Kidney (tissue), 14 donors: Measurements from ENCODE around the gene PPP1R37. TPM values are rescaled to one million over a fixed set of nuclear protein-coding genes. Genes with fewer than 3 reads are reported as not detected.
A peak's percentile ranks its signal among the peaks of the same experiment; 100 is the strongest.

ENCODE experiments used
- DNase-seq, 5 donors: peaks; one replicate each; pipeline ENCODE4 v3.0.0-alpha.2; 2013 to 2020
- FAIRE-seq: peaks from 2 replicates; lab custom pipeline; 2012; peaks lifted over from hg19 to GRCh38; lab: Jason Lieb, UNC
- H3K27ac ChIP-seq, 2 donors: one replicate each; pipeline ENCODE4 v1.7.0; 2013; ENCODE audit warnings: low read depth in 2 of 2, low read length in 2 of 2, inconsistent platforms in 1 of 2
- H3K27me3 ChIP-seq: one replicate; pipeline ENCODE4 v1.7.1; 2013; ENCODE audit warnings: low read length, inconsistent platforms; ENCODE audit not compliant: control insufficient read depth, insufficient read depth
- H3K36me3 ChIP-seq, 3 donors: one replicate each; pipeline versions ENCODE4 v1.7.0 to v1.7.1; 2013; ENCODE audit warnings: low read length in 3 of 3, control low read depth in 1 of 3, inconsistent platforms in 1 of 3; ENCODE audit not compliant: insufficient read depth in 3 of 3, control insufficient read depth in 2 of 3
- H3K4me1 ChIP-seq, 3 donors: one replicate each; pipeline versions ENCODE4 v1.7.0 to v1.7.1; 2013; ENCODE audit warnings: low read length in 3 of 3, inconsistent platforms in 1 of 3, low read depth in 1 of 3; ENCODE audit not compliant: control insufficient read depth in 2 of 3, insufficient read depth in 2 of 3
- H3K4me3 ChIP-seq, 3 donors: one replicate each; pipeline versions ENCODE4 v1.7.0 to v1.8.1; 2013; ENCODE audit warnings: low read length in 3 of 3, control low read depth in 1 of 3, inconsistent platforms in 1 of 3
- H3K9ac ChIP-seq, 3 donors: one replicate each; pipeline versions ENCODE4 v1.7.0 to v1.7.1; 2013; ENCODE audit warnings: low read length in 3 of 3, control low read depth in 1 of 3, inconsistent platforms in 1 of 3
- H3K9me3 ChIP-seq, 3 donors: one replicate each; pipeline versions ENCODE4 v1.7.0 to v1.7.1; 2013; ENCODE audit warnings: low read length in 3 of 3, control low read depth in 1 of 3, inconsistent platforms in 1 of 3; ENCODE audit not compliant: control insufficient read depth in 2 of 3, insufficient read depth in 1 of 3
- intact Hi-C: fragments of 100-400 bp; cut with DNase I; formaldehyde crosslinking; loops from one replicate; pipeline ENCODE4 v1.11.1; 2022
- polyA plus RNA-seq: library from polyadenylated mRNA; stranded (reverse); fragments of 350-450 nt; fragmentation: Illumina TruSeq; extraction: RNeasy Lipid Tissue Mini Kit (QIAGEN cat#74804); gene quantifications from one replicate; pipeline ENCODE4 v1.2.3, GENCODE V29; 2014; ENCODE audit warnings: low read depth, low replicate concordance; ENCODE audit not compliant: insufficient read depth
- total RNA-seq: library from RNA; stranded (reverse); fragmentation: NEBNext Ultra II Directional; extraction: Animal tissue kit (Norgen Biotek cat#: 25700); gene quantifications from one replicate; pipeline ENCODE4 v1.2.1, GENCODE V29; 2021
- TF ChIP-seq, protein P1 (sequence below): IDR thresholded peaks from 3 replicates; pipeline ENCODE4 v1.5.1; 2012; ENCODE audit warnings: mild to moderate bottlenecking, moderate library complexity, borderline replicate concordance; ENCODE audit not compliant: insufficient read depth; ENCODE audit errors: extremely low read depth
- donor health status: control.
- donor health status: control.
- donor health status: control.
- donor health status: control.
- donor health status: control.
- donor health status: DM: yes; HTN: yes; CAD: no.
- donor health status: Normal renal cell carcinoma (clear cell type).

PPP1R37 gene
- total and polyA plus RNA-seq, 2 donors from 2014 or later, result 21.6 to 33.0 TPM

DNA sequence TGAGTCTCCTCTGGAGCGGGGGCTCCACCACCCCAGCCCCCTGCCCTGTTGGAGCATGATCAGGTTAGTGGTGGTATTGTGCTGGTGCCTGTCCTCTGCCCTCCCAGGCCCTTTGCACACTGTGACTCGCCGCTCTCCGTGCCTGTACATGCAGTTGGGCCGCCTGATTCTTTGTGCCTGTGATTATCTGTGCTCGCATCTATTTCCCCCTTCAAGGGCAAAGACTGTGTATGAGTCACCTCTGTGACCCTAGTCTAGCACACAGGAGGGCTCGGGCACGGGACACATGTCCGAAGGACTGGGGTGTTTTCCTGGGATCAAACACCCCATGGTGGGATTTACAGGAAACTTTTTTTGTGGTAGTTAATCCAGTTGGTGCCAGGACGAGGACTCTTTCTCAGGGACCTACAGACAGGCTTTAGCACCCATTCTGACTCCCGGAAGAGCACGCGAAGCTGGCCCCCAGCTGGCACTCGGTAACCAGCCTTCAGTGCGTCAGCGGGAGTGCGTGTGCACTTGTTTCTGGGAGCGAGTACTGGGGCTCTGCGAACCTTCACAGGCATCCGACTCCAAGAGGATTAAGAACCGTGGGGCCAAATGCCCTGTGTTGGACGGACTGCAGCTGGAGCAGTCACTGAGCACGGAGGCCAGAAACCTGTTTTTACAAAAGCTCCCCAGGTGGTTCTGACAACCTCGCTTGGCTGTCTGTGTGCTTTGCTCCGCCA lies 6.7 kb downstream of the PPP1R37 start:
- H3K27ac ChIP-seq, result peak overlapping the region; percentile 6 to 77
- H3K9ac ChIP-seq, result peak overlapping the region in 1 of 3 donors; percentile 72
- peak in 1 of 5 donors; percentile 58 for DNase-seq
- intact Hi-C loops, result no loop called here
- no peak for FAIRE-seq
- peak overlapping the region in 1 of 3 donors; percentile 0 for H3K4me3 ChIP-seq
- peaks cover 3 to 84% (median 78%) of the 10 kb centered on the region in 3 donors for H3K4me1 ChIP-seq
- H3K36me3 ChIP-seq, result no peaks in the 10 kb centered on the region
- H3K27me3 ChIP-seq, result no peaks in the 10 kb centered on the region
- no peaks in the 10 kb centered on the region for H3K9me3 ChIP-seq
- TF ChIP-seq, protein P1, sequence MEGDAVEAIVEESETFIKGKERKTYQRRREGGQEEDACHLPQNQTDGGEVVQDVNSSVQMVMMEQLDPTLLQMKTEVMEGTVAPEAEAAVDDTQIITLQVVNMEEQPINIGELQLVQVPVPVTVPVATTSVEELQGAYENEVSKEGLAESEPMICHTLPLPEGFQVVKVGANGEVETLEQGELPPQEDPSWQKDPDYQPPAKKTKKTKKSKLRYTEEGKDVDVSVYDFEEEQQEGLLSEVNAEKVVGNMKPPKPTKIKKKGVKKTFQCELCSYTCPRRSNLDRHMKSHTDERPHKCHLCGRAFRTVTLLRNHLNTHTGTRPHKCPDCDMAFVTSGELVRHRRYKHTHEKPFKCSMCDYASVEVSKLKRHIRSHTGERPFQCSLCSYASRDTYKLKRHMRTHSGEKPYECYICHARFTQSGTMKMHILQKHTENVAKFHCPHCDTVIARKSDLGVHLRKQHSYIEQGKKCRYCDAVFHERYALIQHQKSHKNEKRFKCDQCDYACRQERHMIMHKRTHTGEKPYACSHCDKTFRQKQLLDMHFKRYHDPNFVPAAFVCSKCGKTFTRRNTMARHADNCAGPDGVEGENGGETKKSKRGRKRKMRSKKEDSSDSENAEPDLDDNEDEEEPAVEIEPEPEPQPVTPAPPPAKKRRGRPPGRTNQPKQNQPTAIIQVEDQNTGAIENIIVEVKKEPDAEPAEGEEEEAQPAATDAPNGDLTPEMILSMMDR, result no peak

DNA sequence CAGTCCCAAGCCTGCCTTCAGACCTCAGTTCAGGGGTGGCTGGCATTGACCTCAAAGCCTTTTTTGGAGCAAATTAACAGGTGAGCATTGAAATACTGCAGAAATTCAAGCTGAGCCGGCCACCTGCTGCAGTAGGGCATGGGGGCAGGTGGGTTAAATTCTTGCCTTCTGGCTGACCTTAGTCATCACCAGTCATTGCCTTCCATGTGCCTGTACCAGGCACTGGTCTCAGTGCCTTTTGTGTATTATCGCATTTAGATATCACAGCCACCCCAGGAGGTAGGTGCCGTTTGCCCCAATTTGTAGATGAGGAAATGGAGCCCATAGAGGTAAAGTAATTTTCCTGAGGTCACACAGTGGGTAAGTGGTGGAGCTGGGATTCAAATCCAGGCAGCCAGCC lies 7.2 kb downstream of the PPP1R37 start:
- Histone ChIP-seq H3K9me3 (no peaks in the 10 kb centered on the region), H3K4me3 (no peak overlapping the region), H3K4me1 (peaks cover 3 to 81% (median 78%) of the 10 kb centered on the region in 3 donors), H3K36me3 (no peaks in the 10 kb centered on the region), H3K27me3 (no peaks in the 10 kb centered on the region), H3K27ac (peak overlapping the region; percentile 6 to 77), H3K9ac (peak overlapping the region in 1 of 3 donors; percentile 67)
- TF ChIP-seq, protein P1, result no peak
- FAIRE-seq (no peak), DNase-seq (no peak)
- intact Hi-C loops, result no loop called here

DNA sequence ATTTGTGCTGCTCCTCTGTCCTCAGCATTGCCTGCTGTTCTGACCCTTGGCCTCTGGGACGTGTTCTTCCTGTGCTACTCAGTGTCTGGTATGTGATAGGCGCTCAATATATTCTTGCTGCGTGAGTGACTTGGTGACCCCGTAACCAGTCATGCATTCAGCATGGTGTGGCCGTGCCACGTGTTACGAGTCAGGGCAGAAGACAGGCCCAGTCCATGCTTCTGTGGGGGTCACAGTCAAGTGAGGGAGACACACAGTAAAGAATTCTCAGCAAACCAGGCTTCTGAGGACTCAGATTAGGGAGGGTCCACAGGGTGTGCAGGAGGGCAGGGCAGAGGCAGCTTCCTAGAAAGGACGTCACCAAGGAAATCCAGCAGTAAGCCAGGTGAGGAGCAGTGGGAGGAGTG lies 7.9 kb downstream of the PPP1R37 start:
- no peak overlapping the region for H3K4me3 ChIP-seq
- H3K27ac ChIP-seq, result peak overlapping the region; percentile 43 to 77

More for the DNA sequence above, 7.9 kb downstream of the PPP1R37 start:
- Histone ChIP-seq H3K36me3 (no peaks in the 10 kb centered on the region), H3K27me3 (no peaks in the 10 kb centered on the region), H3K9me3 (no peaks in the 10 kb centered on the region), H3K4me1 (peaks cover 3 to 80% (median 78%) of the 10 kb centered on the region in 3 donors), H3K9ac (peak overlapping the region in 2 of 3 donors; percentile 27 to 67)
- FAIRE-seq (no peak), DNase-seq (peak in 4 of 5 donors; percentile 46 to 80 (median 70))
- TF ChIP-seq, protein P1, result no peak
- intact Hi-C loops, result no loop called here
